ENCODE results near the gene ZNF813. TPM values are rescaled to one million over a fixed set of nuclear protein-coding genes. Genes with fewer than 3 reads are reported as not detected.

ZNF813 gene
- polyA plus RNA-seq, 1 of the 3 experiments (the other 2 are of a cell fraction) = 0.44 TPM

DNA sequence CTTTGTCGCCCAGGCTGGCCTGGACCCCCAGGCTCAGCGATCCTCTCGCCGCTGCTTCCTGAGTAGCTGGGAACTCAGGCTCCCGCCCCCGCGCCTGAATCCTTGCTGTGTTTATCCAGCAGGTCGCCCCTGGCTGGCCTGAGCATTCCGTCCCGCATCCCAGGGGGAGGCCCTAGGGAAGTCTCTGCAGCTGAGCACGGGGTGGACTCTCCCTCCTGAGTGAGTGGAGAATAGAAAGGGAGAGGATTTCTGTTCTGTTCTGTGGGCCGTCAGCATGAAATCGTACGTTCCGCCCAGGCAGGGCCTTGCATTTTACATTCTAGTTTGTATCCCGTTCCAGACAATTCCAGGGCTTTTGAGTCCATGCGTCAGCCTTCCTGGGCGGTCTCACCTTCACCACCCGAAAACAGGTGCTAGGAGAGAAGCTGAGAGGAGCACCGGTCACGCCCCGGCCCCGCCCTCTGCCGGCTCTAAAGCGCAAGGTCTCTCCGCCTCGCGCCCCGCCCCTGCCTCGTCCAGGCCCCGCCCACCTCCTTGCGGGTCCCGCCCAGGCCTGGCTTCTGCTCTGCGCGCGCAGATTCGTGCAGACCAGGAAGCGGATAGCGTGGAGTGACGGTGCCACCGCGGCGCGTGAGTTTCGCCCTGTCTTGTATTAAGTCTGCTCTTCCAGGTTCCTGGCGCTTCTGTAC lies 36.0 kb upstream of the ZNF813 start, which contains the start of gene ZNF761:
Gene ZNF761 (plus strand): TSS at position 586 of the 689 bp plus-strand sequence. CDS start 15,285 bp downstream, outside the sequence.
- Histone ChIP-seq H3K9me2 (no peaks in the 10 kb centered on the region), H3K27ac (ENCODE audit: low read depth in 2 of 2, low read length in 1 of 2) (peak within 1 kb of the TSS; percentile 17 to 42; a peak in 2 of 4 replicates), H3K9me3 (no peaks in the 10 kb centered on the region), H3K27me3 (ENCODE audit: insufficient read depth) (no peaks in the 10 kb centered on the region), H3K4me2 (peak within 1 kb of the TSS; percentile 91), H3K4me1 (ENCODE audit: control insufficient read depth in 1 of 2, insufficient read depth in 2 of 2, low read depth in 1 of 2, low read length in 1 of 2) (peaks cover 0 to 3% of the 10 kb centered on the region in 2 experiments; a peak in 1 of 4 replicates), H4K20me1 (ENCODE audit: insufficient read depth) (no peaks in the 10 kb centered on the region), H3K4me3 (ENCODE audit: low read depth in 2 of 2, low read length in 1 of 2) (peak within 1 kb of the TSS; percentile 82 to 94), H3K9ac (peak within 1 kb of the TSS; percentile 85), H2AFZ (ENCODE audit: low read depth) (peak within 1 kb of the TSS; percentile 95), H3F3A (replicated peaks; ENCODE audit: insufficient read depth) (no peaks in the 10 kb centered on the region), H3K79me2 (ENCODE audit: insufficient read depth) (peaks cover 17% of the 10 kb centered on the region), H3K36me3 (replicated peaks in 1 of 2; ENCODE audit: control insufficient read depth in 1 of 2, insufficient read depth in 2 of 2, low read length in 1 of 2) (peaks cover 12 to 37% of the 10 kb centered on the region in 2 experiments)
- ChIA-PET POLR2A (no interaction called here), CTCF (interaction anchor here (0.7 to 1.3 kb wide), 4 partner anchors 80 to 1609 kb away, joined by 3 to 6 read pairs (median 3); no protein-coding TSS in a partner anchor)
- WGBS (ENCODE audit: low lambda C conversion rate) = 18% methylated on average over 26 of the region's 46 CpGs
- DNase-seq = peak; percentile 94
- TF ChIP-seq GABPA (IDR thresholded peaks at IDR 0.05; ENCODE audit: low read depth) (no peak), EP300 (IDR thresholded peaks at IDR 0.05; ENCODE audit: borderline replicate concordance in 1 of 2, low read depth in 1 of 2, low read length in 1 of 2) (no peak), NFIC (IDR thresholded peaks at IDR 0.05; ENCODE audit: borderline replicate concordance) (no peak), SIN3A (IDR thresholded peaks at IDR 0.05; ENCODE audit: borderline replicate concordance, low read depth, low read length) (no peak), ELF1 (IDR thresholded peaks at IDR 0.05) (peak; percentile 90), EZH2phosphoT487 (IDR thresholded peaks at IDR 0.05; ENCODE audit: borderline replicate concordance, low read depth) (no peak), MXI1 (IDR thresholded peaks at IDR 0.05; ENCODE audit: low read depth, low read length) (peak; percentile 92), RXRA (IDR thresholded peaks at IDR 0.05; ENCODE audit: borderline replicate concordance, low read depth) (no peak), FOXJ3 (CRISPR knock-in tag; IDR thresholded peaks at IDR 0.05) (no peak), TAF1 (IDR thresholded peaks at IDR 0.05; ENCODE audit: borderline replicate concordance, low read depth, low read length) (peak; percentile 56), SMC3 (IDR thresholded peaks at IDR 0.05; ENCODE audit: low read depth, low read length) (no peak), FOSL2 (IDR thresholded peaks at IDR 0.05; ENCODE audit: borderline replicate concordance, low read depth) (no peak), RFX5 (IDR thresholded peaks at IDR 0.05; ENCODE audit: low read length) (no peak), CTCF (IDR thresholded peaks at IDR 0.05) (peak; percentile 38; the same call in 1 of the 2 replicates), FOXM1 (IDR thresholded peaks at IDR 0.05; ENCODE audit: low read depth) (no peak), IRF3 (IDR thresholded peaks at IDR 0.05; ENCODE audit: low read depth, low read length) (no peak), MEF2A (IDR thresholded peaks at IDR 0.05; ENCODE audit: borderline replicate concordance, low read depth) (no peak), POLR2AphosphoS5 (IDR thresholded peaks at IDR 0.05; ENCODE audit: low read depth, low read length) (peak; percentile 89), RAD21 (IDR thresholded peaks at IDR 0.05; ENCODE audit: low read length) (no peak), PBX3 (IDR thresholded peaks at IDR 0.05) (no peak), GATA2 (CRISPR knock-in tag; IDR thresholded peaks at IDR 0.05) (no peak), TCF12 (IDR thresholded peaks at IDR 0.05) (no peak), JUND (IDR thresholded peaks at IDR 0.05) (no peak), TEAD4 (IDR thresholded peaks at IDR 0.05; ENCODE audit: borderline replicate concordance, insufficient read depth) (no peak), CHD2 (IDR thresholded peaks at IDR 0.05; ENCODE audit: low read length, partially characterized antibody) (no peak)
- TF ChIP-seq, protein P1, sequence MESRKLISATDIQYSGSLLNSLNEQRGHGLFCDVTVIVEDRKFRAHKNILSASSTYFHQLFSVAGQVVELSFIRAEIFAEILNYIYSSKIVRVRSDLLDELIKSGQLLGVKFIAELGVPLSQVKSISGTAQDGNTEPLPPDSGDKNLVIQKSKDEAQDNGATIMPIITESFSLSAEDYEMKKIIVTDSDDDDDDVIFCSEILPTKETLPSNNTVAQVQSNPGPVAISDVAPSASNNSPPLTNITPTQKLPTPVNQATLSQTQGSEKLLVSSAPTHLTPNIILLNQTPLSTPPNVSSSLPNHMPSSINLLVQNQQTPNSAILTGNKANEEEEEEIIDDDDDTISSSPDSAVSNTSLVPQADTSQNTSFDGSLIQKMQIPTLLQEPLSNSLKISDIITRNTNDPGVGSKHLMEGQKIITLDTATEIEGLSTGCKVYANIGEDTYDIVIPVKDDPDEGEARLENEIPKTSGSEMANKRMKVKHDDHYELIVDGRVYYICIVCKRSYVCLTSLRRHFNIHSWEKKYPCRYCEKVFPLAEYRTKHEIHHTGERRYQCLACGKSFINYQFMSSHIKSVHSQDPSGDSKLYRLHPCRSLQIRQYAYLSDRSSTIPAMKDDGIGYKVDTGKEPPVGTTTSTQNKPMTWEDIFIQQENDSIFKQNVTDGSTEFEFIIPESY (IDR thresholded peaks at IDR 0.05; ENCODE audit: borderline replicate concordance, low read depth) = no peak
- TF ChIP-seq, protein P2, sequence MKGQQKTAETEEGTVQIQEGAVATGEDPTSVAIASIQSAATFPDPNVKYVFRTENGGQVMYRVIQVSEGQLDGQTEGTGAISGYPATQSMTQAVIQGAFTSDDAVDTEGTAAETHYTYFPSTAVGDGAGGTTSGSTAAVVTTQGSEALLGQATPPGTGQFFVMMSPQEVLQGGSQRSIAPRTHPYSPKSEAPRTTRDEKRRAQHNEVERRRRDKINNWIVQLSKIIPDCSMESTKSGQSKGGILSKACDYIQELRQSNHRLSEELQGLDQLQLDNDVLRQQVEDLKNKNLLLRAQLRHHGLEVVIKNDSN (IDR thresholded peaks at IDR 0.05; ENCODE audit: borderline replicate concordance, low read depth) = no peak
- TF ChIP-seq, protein P3, sequence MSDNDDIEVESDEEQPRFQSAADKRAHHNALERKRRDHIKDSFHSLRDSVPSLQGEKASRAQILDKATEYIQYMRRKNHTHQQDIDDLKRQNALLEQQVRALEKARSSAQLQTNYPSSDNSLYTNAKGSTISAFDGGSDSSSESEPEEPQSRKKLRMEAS (IDR thresholded peaks at IDR 0.05; ENCODE audit: low read depth) = no peak; the same call in 1 of the 2 replicates
